Esophagus squamous epithelium (tissue), 5 donors: ENCODE measurements around the gene KTI12. TPM values are rescaled to one million over a fixed set of nuclear protein-coding genes. Genes with fewer than 3 reads are reported as not detected.
"Not testable (repeated sequence)": the region's sequence is repeated elsewhere in the genome, so short reads cannot be mapped to it uniquely, and the experiment has no call there.

ENCODE experiments used
- DNase-seq: peaks from one replicate; lab custom pipeline; 2025; lab: John Stamatoyannopoulos, UW
- H3K27ac ChIP-seq, 4 donors: fragments of 200-600 bp; sonication (generic); one replicate each; pipeline ENCODE4 v1.5.1; 2016 to 2019; ENCODE audit warnings: mild to moderate bottlenecking in 1 of 4
- H3K27me3 ChIP-seq, 4 donors: fragments of 200-600 bp; sonication (generic); 1 replicate in 3 of 4; 2 replicates in 1 of 4; pipeline versions ENCODE4 v1.5.1 to v1.6.0; 2017 to 2021; ENCODE audit warnings: antibody characterized with exemption in 1 of 4
- H3K36me3 ChIP-seq, 3 donors: fragments of 200-600 bp; sonication (generic); one replicate each; pipeline ENCODE4 v1.5.1; 2016 to 2019
- H3K4me1 ChIP-seq, 3 donors: fragments of 200-600 bp; sonication (generic); one replicate each; pipeline ENCODE4 v1.5.1; 2017 to 2019
- H3K4me3 ChIP-seq, 4 donors: fragments of 200-600 bp; sonication (generic); 1 replicate in 3 of 4; 2 replicates in 1 of 4; pipeline ENCODE4 v1.5.1; 2016 to 2019; ENCODE audit warnings: mild to moderate bottlenecking in 2 of 4, moderate library complexity in 1 of 4
- H3K9me3 ChIP-seq, 3 donors: fragments of 200-600 bp; sonication (generic); one replicate each; pipeline ENCODE4 v1.5.1; 2016 to 2019
- POLR2A ChIP-seq, 4 donors: fragments of 450-650 bp; IDR thresholded peaks; one replicate each; pipeline ENCODE4 v1.6.1; 2017; ENCODE audit warnings: antibody characterized with exemption in 4 of 4, mild to moderate bottlenecking in 4 of 4, moderate library complexity in 3 of 4
- WGBS, 2 donors: methylation state at CpG; one replicate each; pipeline ENCODE4 v1.1.5; 2018; 5-methylcytosine and 5-hydroxymethylcytosine counted together
- intact Hi-C: fragments of 100-400 bp; cut with DNase I; formaldehyde crosslinking; loops from one replicate; pipeline ENCODE4 v1.15.0; 2022
- total RNA-seq, 4 donors: library from RNA; depleted of rRNA; stranded (reverse); fragments of >200 nt; gene quantifications; one replicate each; pipeline ENCODE4 v1.1.0, GENCODE V29; 2016
- TF ChIP-seq, protein P1 (sequence below), 6 experiments: fragments of 450-650 bp in 4 of 6; fragments of 200-600 bp in 2 of 6; sonication (generic) in 2 of 6; IDR thresholded peaks; one replicate each; pipeline ENCODE4 v1.5.1; 2016 to 2019; ENCODE audit warnings: antibody characterized with exemption in 6 of 6, mild to moderate bottlenecking in 4 of 6, moderate library complexity in 4 of 6
- donor health status: DM: yes; HTN: yes; CAD: no.

The KTI12 gene
- total RNA-seq, 4 donors from 2014 or later = 4.8 to 8.6 (median 7.7) TPM

DNA sequence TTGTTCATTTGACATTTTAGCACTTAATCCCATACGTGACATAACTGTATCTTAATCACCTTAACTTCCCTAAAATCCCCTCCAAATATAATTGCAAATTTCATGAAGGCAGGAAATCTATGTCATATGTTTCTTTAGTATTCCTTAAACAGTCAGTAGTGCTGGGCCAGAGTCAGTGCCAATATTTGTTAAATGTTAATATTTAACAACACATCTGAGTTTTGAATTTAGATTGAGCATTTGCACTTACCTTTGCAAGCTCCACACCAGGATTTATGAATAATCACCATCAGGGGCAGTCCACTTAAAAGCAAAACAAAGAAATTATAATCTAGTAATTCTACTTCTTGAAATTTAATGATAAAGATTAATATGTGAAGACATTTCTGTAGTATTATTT is 5.3 kb downstream of the KTI12 start:
- no peaks in the 10 kb centered on the region for H3K27me3 ChIP-seq
- no peak for TF ChIP-seq POLR2A (IDR thresholded peaks at IDR 0.05)
- TF ChIP-seq, protein P1, sequence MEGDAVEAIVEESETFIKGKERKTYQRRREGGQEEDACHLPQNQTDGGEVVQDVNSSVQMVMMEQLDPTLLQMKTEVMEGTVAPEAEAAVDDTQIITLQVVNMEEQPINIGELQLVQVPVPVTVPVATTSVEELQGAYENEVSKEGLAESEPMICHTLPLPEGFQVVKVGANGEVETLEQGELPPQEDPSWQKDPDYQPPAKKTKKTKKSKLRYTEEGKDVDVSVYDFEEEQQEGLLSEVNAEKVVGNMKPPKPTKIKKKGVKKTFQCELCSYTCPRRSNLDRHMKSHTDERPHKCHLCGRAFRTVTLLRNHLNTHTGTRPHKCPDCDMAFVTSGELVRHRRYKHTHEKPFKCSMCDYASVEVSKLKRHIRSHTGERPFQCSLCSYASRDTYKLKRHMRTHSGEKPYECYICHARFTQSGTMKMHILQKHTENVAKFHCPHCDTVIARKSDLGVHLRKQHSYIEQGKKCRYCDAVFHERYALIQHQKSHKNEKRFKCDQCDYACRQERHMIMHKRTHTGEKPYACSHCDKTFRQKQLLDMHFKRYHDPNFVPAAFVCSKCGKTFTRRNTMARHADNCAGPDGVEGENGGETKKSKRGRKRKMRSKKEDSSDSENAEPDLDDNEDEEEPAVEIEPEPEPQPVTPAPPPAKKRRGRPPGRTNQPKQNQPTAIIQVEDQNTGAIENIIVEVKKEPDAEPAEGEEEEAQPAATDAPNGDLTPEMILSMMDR (IDR thresholded peaks at IDR 0.05) = no peak
- intact Hi-C loops = no loop called here
- no peaks in the 10 kb centered on the region for H3K9me3 ChIP-seq
- peaks cover 11 to 32% (median 14%) of the 10 kb centered on the region in 3 donors for H3K4me1 ChIP-seq
- H3K36me3 ChIP-seq = peaks cover 0 to 49% (median 8%) of the 10 kb centered on the region in 3 donors
- H3K4me3 ChIP-seq = no peak overlapping the region
- H3K27ac ChIP-seq = no peak overlapping the region
- 80 to 100% methylated on average over 1 of the region's 1 CpG for WGBS, 2 donors
- DNase-seq = no peak

DNA sequence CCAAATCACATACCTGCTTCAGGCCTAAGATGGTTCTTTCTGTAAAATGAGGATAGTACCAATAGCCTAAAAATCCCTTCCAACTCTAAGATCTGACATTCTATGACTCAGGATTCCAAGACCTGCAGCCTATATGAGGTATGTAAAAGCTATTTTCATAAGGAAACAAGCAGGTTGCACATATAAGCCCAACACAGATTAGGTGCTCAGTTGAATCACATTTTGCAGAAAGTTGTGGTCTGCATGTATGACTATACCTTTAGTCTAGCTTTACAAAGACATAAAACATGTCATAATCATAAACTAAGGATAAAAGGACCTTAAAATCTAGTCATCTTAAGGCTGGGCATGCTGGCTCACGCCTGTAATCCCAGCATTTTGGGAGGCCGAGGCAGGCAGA is 7.3 kb downstream of the KTI12 start:
- H3K9me3 ChIP-seq = no peaks in the 10 kb centered on the region
- peaks cover under 1 to 14% (median under 1%) of the 10 kb centered on the region in 3 donors for H3K4me1 ChIP-seq
- intact Hi-C loops = no loop called here
- no peaks in the 10 kb centered on the region for H3K27me3 ChIP-seq
- H3K4me3 ChIP-seq = no peak overlapping the region
- 80 to 94% methylated on average over 2 of the region's 2 CpGs for WGBS, 2 donors
- peaks cover 0 to 69% (median 11%) of the 10 kb centered on the region in 3 donors for H3K36me3 ChIP-seq
- no peak overlapping the region for H3K27ac ChIP-seq
- no peak for DNase-seq
- TF ChIP-seq POLR2A (IDR thresholded peaks at IDR 0.05) = no peak
- TF ChIP-seq, protein P1 (IDR thresholded peaks at IDR 0.05) = no peak

DNA sequence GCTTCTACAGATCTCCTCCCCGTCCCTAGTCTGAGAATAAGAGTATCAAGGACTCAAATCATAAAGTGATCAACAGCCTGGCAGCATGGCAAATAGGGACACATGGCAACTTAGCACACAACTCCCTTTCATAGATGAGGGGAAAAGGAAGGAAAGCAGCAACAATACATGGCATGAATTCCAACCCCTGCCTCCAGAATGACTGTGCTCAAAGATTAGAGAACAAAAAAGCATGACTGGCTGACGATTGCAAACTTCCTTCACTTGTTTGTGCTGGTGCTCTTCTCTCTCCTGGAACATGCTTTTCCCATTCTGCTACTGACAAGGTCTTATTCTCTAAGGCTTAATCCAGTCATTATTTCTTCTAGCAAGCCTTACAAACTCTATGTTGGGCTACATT is 11.5 kb downstream of the KTI12 start:
- Histone ChIP-seq H3K36me3 (peaks cover 0 to 75% (median 18%) of the 10 kb centered on the region in 3 donors), H3K9me3 (no peaks in the 10 kb centered on the region)
- intact Hi-C loops = no loop called here

DNA sequence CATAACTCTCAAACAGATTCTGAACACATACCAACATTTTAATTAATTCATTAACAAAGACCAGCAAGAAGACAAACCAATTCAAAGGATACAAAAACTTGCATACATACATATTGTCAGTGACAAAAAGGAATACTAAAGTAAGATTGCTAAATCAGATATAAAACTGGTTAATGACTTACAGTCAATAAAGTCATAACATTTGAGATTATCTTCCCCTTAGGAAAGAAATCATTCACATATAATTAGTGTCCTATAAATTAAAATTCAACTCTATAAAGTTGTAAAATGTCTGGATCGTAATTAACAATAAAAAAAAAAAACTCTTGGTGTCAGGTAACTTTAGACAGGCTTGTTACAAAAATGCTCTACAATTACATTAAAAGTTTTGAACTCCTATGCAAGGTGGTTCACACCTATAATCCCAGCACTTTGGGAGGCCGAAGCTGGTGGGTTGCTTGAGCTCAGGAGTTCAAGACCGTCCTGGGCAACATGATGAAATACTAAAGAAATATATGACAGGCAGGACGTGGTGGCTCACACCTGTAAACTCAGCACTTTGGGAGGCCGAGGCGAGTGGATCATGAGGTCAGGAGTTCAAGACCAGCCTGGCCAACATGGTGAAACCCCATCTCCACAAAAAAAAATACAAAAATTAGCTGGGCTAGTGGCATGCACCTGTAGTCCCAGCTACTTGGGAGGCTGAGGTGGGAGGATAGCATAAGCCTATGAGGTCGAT is 25.4 kb downstream of the KTI12 start:
- H3K27me3 ChIP-seq = peaks cover 0 to 47% (median 0%) of the 10 kb centered on the region in 4 donors
- H3K4me1 ChIP-seq = no peaks in the 10 kb centered on the region
- DNase-seq = no peak
- no peak overlapping the region for H3K4me3 ChIP-seq
- intact Hi-C loops = no loop called here
- no peaks in the 10 kb centered on the region for H3K9me3 ChIP-seq
- 84% methylated on average over 7 of the region's 7 CpGs for WGBS, 2 donors
- H3K27ac ChIP-seq = no peak overlapping the region
- TF ChIP-seq, protein P1 (IDR thresholded peaks at IDR 0.05) = no peak
- TF ChIP-seq POLR2A (IDR thresholded peaks at IDR 0.05) = no peak
- H3K36me3 ChIP-seq = no peaks in the 10 kb centered on the region

More for the DNA sequence above, 11.5 kb downstream of the KTI12 start:
- H3K27me3 ChIP-seq = no peaks in the 10 kb centered on the region
- no peak overlapping the region for H3K27ac ChIP-seq
- H3K4me3 ChIP-seq = no peak overlapping the region
- no peaks in the 10 kb centered on the region for H3K4me1 ChIP-seq
- no peak for TF ChIP-seq POLR2A (IDR thresholded peaks at IDR 0.05)
- TF ChIP-seq, protein P1 (IDR thresholded peaks at IDR 0.05) = no peak
- 59 to 70% methylated on average over 1 to 2 of the region's 2 CpGs for WGBS, 2 donors
- no peak for DNase-seq

- intact Hi-C loops = no loop called here
- Histone ChIP-seq H3K27me3 (peaks cover 0 to 50% (median 0%) of the 10 kb centered on the region in 4 donors), H3K36me3 (no peaks in the 10 kb centered on the region), H3K9me3 (no peaks in the 10 kb centered on the region), H3K27ac (no peak overlapping the region), H3K4me3 (no peak overlapping the region), H3K4me1 (no peaks in the 10 kb centered on the region)
- 42 to 48% methylated on average over 5 of the region's 5 CpGs for WGBS, 2 donors
- TF ChIP-seq, protein P1 (IDR thresholded peaks at IDR 0.05) = no peak
- no peak for TF ChIP-seq POLR2A (IDR thresholded peaks at IDR 0.05)
- no peak for DNase-seq
These were observed 26.2 kb downstream of the KTI12 start for GRCh38 chr1:52007215-52008002.

- H3K4me3 ChIP-seq, H3K4me1 ChIP-seq, H3K27ac ChIP-seq, DNase-seq, H3K36me3 ChIP-seq, intact Hi-C loops, H3K9me3 ChIP-seq: not testable (repeated sequence)
- H3K27me3 ChIP-seq = peaks cover 0 to 50% (median 0%) of the 10 kb centered on the region in 4 donors
- WGBS, 2 donors = 41 to 50% methylated on average over 2 to 3 of the region's 5 CpGs
These were observed 27.5 kb downstream of the KTI12 start for GRCh38 chr1:52006081-52006553.

DNA sequence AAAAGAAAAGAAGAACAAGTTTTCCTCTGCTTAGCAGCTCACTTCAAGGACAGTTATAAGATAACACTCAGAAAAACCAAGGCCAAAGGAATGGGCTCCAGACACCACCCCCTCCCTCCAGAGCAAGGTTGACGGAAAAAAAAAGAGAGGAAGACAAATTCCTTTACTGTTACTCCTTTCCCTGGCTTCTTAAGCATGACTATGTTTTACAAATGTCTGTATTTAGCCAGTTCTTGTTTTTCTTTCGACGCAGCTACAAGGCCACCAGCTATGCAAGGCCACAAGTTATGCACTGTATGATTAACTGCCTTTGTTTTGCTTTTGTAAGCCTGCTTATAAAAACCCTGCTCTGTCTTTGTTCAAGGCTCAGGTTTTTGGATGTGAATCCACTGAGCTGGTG is 28.1 kb downstream of the KTI12 start:
- H3K9me3 ChIP-seq, H3K27ac ChIP-seq, H3K4me1 ChIP-seq, DNase-seq, H3K4me3 ChIP-seq, intact Hi-C loops, H3K36me3 ChIP-seq: not testable (repeated sequence)
- 27 to 35% methylated on average over 3 of the region's 3 CpGs for WGBS, 2 donors
- peaks cover 0 to 50% (median 0%) of the 10 kb centered on the region in 4 donors for H3K27me3 ChIP-seq
